22Rv1 (cell line): ENCODE measurements around the gene DISP2.

Experiments used
- CTCF ChIP-seq: fragments of 450-650 bp; IDR thresholded peaks from 2 replicates; pipeline ENCODE4 v1.5.1; 2017; ENCODE audit warnings: mild to moderate bottlenecking
- ZFX ChIP-seq: fragments of 450-650 bp; IDR thresholded peaks from 2 replicates; pipeline ENCODE4 v1.6.1; 2017; ENCODE audit warnings: antibody characterized with exemption, borderline replicate concordance

GRCh38 chr15:40333922-40334492, 24.0 kb upstream of the DISP2 start:
- TF ChIP-seq CTCF (no peak), ZFX (no peak)
